Stimulated activated naive CD8-positive, alpha-beta T cell treated with anti-CD3 and anti-CD28 coated beads, Interleukin-15, amount 100 ng/mL, for 72 hours (primary cell): Measurements from ENCODE around the gene RGS6.

Experiments used
- ATAC-seq: fragments of 150-1000 bp; cut with Tn5 transposase; 2 replicates; pipeline ENCODE4 v1.10.0; 2021; ENCODE audit warnings: mild to moderate bottlenecking, moderate library complexity
- DNase-seq, 2 donors: peaks; one replicate each; pipeline ENCODE4 v3.0.0; 2021 to 2022
- H3K27ac Mint-ChIP-seq, 2 donors: one replicate each; pipeline ENCODE4 v1.8.0; 2022; ENCODE audit warnings: mild to moderate bottlenecking in 2 of 2, mixed read lengths in 2 of 2, moderate library complexity in 2 of 2
- H3K27me3 Mint-ChIP-seq: one replicate; pipeline ENCODE4 v1.8.0; 2022; ENCODE audit warnings: mixed read lengths
- H3K4me1 Mint-ChIP-seq: one replicate; pipeline ENCODE4 v1.8.0; 2022; ENCODE audit warnings: mild to moderate bottlenecking, mixed read lengths
- H3K4me3 Mint-ChIP-seq, 2 donors: one replicate each; pipeline ENCODE4 v1.8.0; 2022; ENCODE audit warnings: mild to moderate bottlenecking in 2 of 2, mixed read lengths in 2 of 2, moderate library complexity in 1 of 2
- H3K9me3 Mint-ChIP-seq, 2 donors: one replicate each; pipeline ENCODE4 v1.8.0; 2022; ENCODE audit warnings: mixed read lengths in 2 of 2

RGS6 gene

GRCh38 chr14:72523424-72524294 lies 591.4 kb downstream of the RGS6 start:
- Mint-ChIP-seq H3K4me3 (no peak overlapping the region), H3K27me3 (peaks cover 14% of the 10 kb centered on the region), H3K27ac (no peak overlapping the region), H3K4me1 (peaks cover 36% of the 10 kb centered on the region), H3K9me3 (peaks cover 13 to 15% of the 10 kb centered on the region in 2 donors)
- ATAC-seq (no peak), DNase-seq (no peak)

GRCh38 chr14:72524295-72524629 lies 592.0 kb downstream of the RGS6 start:
- ATAC-seq = no peak
- H3K4me3 Mint-ChIP-seq = no peak overlapping the region
- H3K27ac Mint-ChIP-seq = no peak overlapping the region
- peaks cover 13 to 15% of the 10 kb centered on the region in 2 donors for H3K9me3 Mint-ChIP-seq
- H3K4me1 Mint-ChIP-seq = peaks cover 31% of the 10 kb centered on the region
- no peak for DNase-seq
- peaks cover 20% of the 10 kb centered on the region for H3K27me3 Mint-ChIP-seq

- peaks cover 5 to 13% of the 10 kb centered on the region in 2 donors for H3K9me3 Mint-ChIP-seq
- ATAC-seq (no peak), DNase-seq (no peak)
- no peak overlapping the region for H3K4me3 Mint-ChIP-seq
- H3K4me1 Mint-ChIP-seq = peaks cover 21% of the 10 kb centered on the region
- no peak overlapping the region for H3K27ac Mint-ChIP-seq
- peaks cover 26% of the 10 kb centered on the region for H3K27me3 Mint-ChIP-seq
These were observed 593.1 kb downstream of the RGS6 start for GRCh38 chr14:72525087-72525915.

GRCh38 chr14:72527591-72527990 lies 595.4 kb downstream of the RGS6 start:
- Mint-ChIP-seq H3K4me3 (no peak overlapping the region), H3K9me3 (peaks cover 0 to 9% of the 10 kb centered on the region in 2 donors), H3K27me3 (peaks cover 26% of the 10 kb centered on the region), H3K4me1 (peaks cover 18% of the 10 kb centered on the region), H3K27ac (no peak overlapping the region)
- ATAC-seq (no peak), DNase-seq (no peak)

- ATAC-seq = no peak
- no peak overlapping the region for H3K4me3 Mint-ChIP-seq
- peaks cover 1 to 10% of the 10 kb centered on the region in 2 donors for H3K9me3 Mint-ChIP-seq
- no peak for DNase-seq
- H3K4me1 Mint-ChIP-seq = peaks cover 21% of the 10 kb centered on the region
- H3K27me3 Mint-ChIP-seq = peaks cover 26% of the 10 kb centered on the region
- peak overlapping the region in 1 of 2 donors; percentile 37 for H3K27ac Mint-ChIP-seq
These were observed 596.0 kb downstream of the RGS6 start for GRCh38 chr14:72528059-72528862.

- no peak overlapping the region for H3K4me3 Mint-ChIP-seq
These were observed 596.6 kb downstream of the RGS6 start for GRCh38 chr14:72528863-72529175.

GRCh38 chr14:72532686-72533454 lies 600.6 kb downstream of the RGS6 start:
- peaks cover 42% of the 10 kb centered on the region for H3K4me1 Mint-ChIP-seq
- peaks cover 19% of the 10 kb centered on the region for H3K27me3 Mint-ChIP-seq
- peaks cover 8 to 18% of the 10 kb centered on the region in 2 donors for H3K9me3 Mint-ChIP-seq
- no peak for ATAC-seq
- no peak for DNase-seq
- no peak overlapping the region for H3K4me3 Mint-ChIP-seq
- no peak overlapping the region for H3K27ac Mint-ChIP-seq

More at GRCh38 chr14:72528863-72529175, 596.6 kb downstream of the RGS6 start:
- H3K27me3 Mint-ChIP-seq = peaks cover 26% of the 10 kb centered on the region
- ATAC-seq (no peak), DNase-seq (no peak)
- H3K9me3 Mint-ChIP-seq = peaks cover 7 to 16% of the 10 kb centered on the region in 2 donors
- peak overlapping the region in 1 of 2 donors; percentile 37 for H3K27ac Mint-ChIP-seq
- H3K4me1 Mint-ChIP-seq = peaks cover 21% of the 10 kb centered on the region

GRCh38 chr14:72535485-72535884 lies 603.3 kb downstream of the RGS6 start:
- Mint-ChIP-seq H3K4me3 (no peak overlapping the region), H3K9me3 (peaks cover 8 to 18% of the 10 kb centered on the region in 2 donors), H3K27me3 (peaks cover 9% of the 10 kb centered on the region), H3K27ac (no peak overlapping the region), H3K4me1 (peaks cover 45% of the 10 kb centered on the region)
- peak; percentile 95 for ATAC-seq
- DNase-seq = no peak

- no peak overlapping the region for H3K4me3 Mint-ChIP-seq
- H3K27me3 Mint-ChIP-seq = peaks cover 11% of the 10 kb centered on the region
- ATAC-seq (no peak), DNase-seq (no peak)
- H3K4me1 Mint-ChIP-seq = peaks cover 33% of the 10 kb centered on the region
- no peak overlapping the region for H3K27ac Mint-ChIP-seq
- peaks cover 6 to 7% of the 10 kb centered on the region in 2 donors for H3K9me3 Mint-ChIP-seq
These were observed 606.2 kb downstream of the RGS6 start for GRCh38 chr14:72538387-72538786.

GRCh38 chr14:72539661-72540315 lies 607.6 kb downstream of the RGS6 start:
- Mint-ChIP-seq H3K27ac (peak overlapping the region in 1 of 2 donors; percentile 76), H3K27me3 (peaks cover 21% of the 10 kb centered on the region), H3K4me3 (no peak overlapping the region), H3K4me1 (peaks cover 35% of the 10 kb centered on the region), H3K9me3 (no peaks in the 10 kb centered on the region)
- no peak for ATAC-seq
- no peak for DNase-seq

GRCh38 chr14:72540836-72541235 lies 608.6 kb downstream of the RGS6 start:
- H3K27ac Mint-ChIP-seq = no peak overlapping the region
- ATAC-seq (no peak), DNase-seq (no peak)
- peaks cover 21% of the 10 kb centered on the region for H3K27me3 Mint-ChIP-seq
- peaks cover 24% of the 10 kb centered on the region for H3K4me1 Mint-ChIP-seq
- H3K4me3 Mint-ChIP-seq = no peak overlapping the region
- H3K9me3 Mint-ChIP-seq = no peaks in the 10 kb centered on the region

- ATAC-seq (no peak), DNase-seq (no peak)
- Mint-ChIP-seq H3K4me3 (no peak overlapping the region), H3K4me1 (peaks cover 17% of the 10 kb centered on the region), H3K27ac (no peak overlapping the region), H3K9me3 (no peaks in the 10 kb centered on the region), H3K27me3 (peaks cover 21% of the 10 kb centered on the region)
These were observed 609.3 kb downstream of the RGS6 start for GRCh38 chr14:72541546-72541945.

- Mint-ChIP-seq H3K4me1 (peaks cover 16% of the 10 kb centered on the region), H3K27me3 (peaks cover 21% of the 10 kb centered on the region), H3K9me3 (no peaks in the 10 kb centered on the region), H3K4me3 (no peak overlapping the region), H3K27ac (no peak overlapping the region)
- no peak for ATAC-seq
- no peak for DNase-seq
These were observed 611.1 kb downstream of the RGS6 start for GRCh38 chr14:72543341-72543740.

GRCh38 chr14:72544615-72545387 lies 612.6 kb downstream of the RGS6 start:
- DNase-seq (no peak), ATAC-seq (no peak)
- no peak overlapping the region for H3K4me3 Mint-ChIP-seq
- H3K4me1 Mint-ChIP-seq = peaks cover 12% of the 10 kb centered on the region
- no peak overlapping the region for H3K27ac Mint-ChIP-seq
- no peaks in the 10 kb centered on the region for H3K9me3 Mint-ChIP-seq
- H3K27me3 Mint-ChIP-seq = peaks cover 19% of the 10 kb centered on the region
